GM21381 (cell line): ENCODE measurements around the gene PRKCZ.
"Not testable (repeated sequence)": the region's sequence is repeated elsewhere in the genome, so short reads cannot be mapped to it uniquely, and the experiment has no call there.

Source experiments
- ATAC-seq: cut with Tn5 transposase; IDR thresholded peaks from one replicate; pipeline ENCODE4 v1.9.1; 2021; ENCODE audit warnings: mild to moderate bottlenecking, moderate library complexity; ENCODE audit not compliant: unreplicated experiment

Gene PRKCZ

GRCh38 chr1:2082064-2082463 is 31.9 kb downstream of the PRKCZ start:
- no peak for ATAC-seq

GRCh38 chr1:2083666-2084065 is 33.5 kb downstream of the PRKCZ start:
- ATAC-seq = no peak

- ATAC-seq = no peak
Observed at GRCh38 chr1:2084306-2084705, 34.1 kb downstream of the PRKCZ start.

- ATAC-seq = no peak
Observed at GRCh38 chr1:2085080-2085479, 34.9 kb downstream of the PRKCZ start.

- no peak for ATAC-seq
Observed at GRCh38 chr1:2086446-2087078, 36.4 kb downstream of the PRKCZ start.

- no peak for ATAC-seq
Observed at GRCh38 chr1:2087766-2088165, 37.6 kb downstream of the PRKCZ start.

- ATAC-seq = no peak
Observed at GRCh38 chr1:2088458-2088857, 38.2 kb downstream of the PRKCZ start.

GRCh38 chr1:2089051-2089450 is 38.8 kb downstream of the PRKCZ start:
- ATAC-seq = no peak

GRCh38 chr1:2090216-2090890 is 40.1 kb downstream of the PRKCZ start:
- no peak for ATAC-seq

- no peak for ATAC-seq
Observed at GRCh38 chr1:2091611-2092604, 41.7 kb downstream of the PRKCZ start.

- ATAC-seq = no peak
Observed at GRCh38 chr1:2093055-2093454, 42.8 kb downstream of the PRKCZ start.

- ATAC-seq = no peak
Observed at GRCh38 chr1:2093636-2094035, 43.4 kb downstream of the PRKCZ start.

- ATAC-seq = not testable (repeated sequence)
Observed at GRCh38 chr1:2094269-2095158, 44.3 kb downstream of the PRKCZ start.

GRCh38 chr1:2095394-2095793 is 45.2 kb downstream of the PRKCZ start:
- no peak for ATAC-seq

- no peak for ATAC-seq
Observed at GRCh38 chr1:2095981-2096736, 45.9 kb downstream of the PRKCZ start.

GRCh38 chr1:2097386-2098300 is 47.4 kb downstream of the PRKCZ start:
- ATAC-seq = no peak

GRCh38 chr1:2098301-2098698 is 48.1 kb downstream of the PRKCZ start:
- ATAC-seq = no peak

- ATAC-seq = no peak
Observed at GRCh38 chr1:2098839-2099785, 48.9 kb downstream of the PRKCZ start.
